DND-41 (cell line): ENCODE measurements around the gene MXD3.

ENCODE experiments used
- EZH2 ChIP-seq: IDR thresholded peaks from 3 replicates; pipeline ENCODE4 v1.6.1; 2012; ENCODE audit warnings: borderline replicate concordance, low read depth, mild to moderate bottlenecking, moderate library complexity, low read length, inconsistent platforms; ENCODE audit not compliant: severe bottlenecking
- TF ChIP-seq, protein P1 (sequence below): IDR thresholded peaks from 2 replicates; pipeline ENCODE4 v1.5.1; 2012; ENCODE audit warnings: borderline replicate concordance, low read length, moderate library complexity, mild to moderate bottlenecking; ENCODE audit not compliant: poor library complexity, severe bottlenecking; ENCODE audit errors: extremely low read depth

DNA sequence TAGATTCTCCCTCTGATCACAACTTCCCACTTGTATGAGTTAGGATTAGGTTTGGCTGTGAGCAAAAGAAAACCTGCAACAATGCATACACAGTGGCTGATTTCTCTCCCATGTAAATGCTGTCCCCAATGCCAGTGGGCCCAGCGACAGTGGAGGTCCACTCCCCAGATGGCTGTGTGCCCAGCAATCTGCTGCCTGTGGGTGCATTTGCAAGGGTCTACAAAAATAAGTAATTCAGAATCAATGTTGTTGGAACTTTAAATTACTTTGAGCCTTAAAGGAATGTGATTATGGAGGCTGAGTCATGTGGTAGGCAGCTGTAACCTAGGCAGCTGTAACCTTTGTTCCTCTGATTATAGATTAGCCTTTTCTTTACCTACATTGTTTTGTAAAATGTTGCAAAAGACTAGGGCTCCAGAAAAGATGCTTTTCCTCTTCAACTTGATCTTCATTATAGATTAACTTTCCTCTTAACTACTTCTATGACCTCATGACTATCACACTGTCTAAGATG is 14.2 kb upstream of the MXD3 start:
- TF ChIP-seq, protein P1, sequence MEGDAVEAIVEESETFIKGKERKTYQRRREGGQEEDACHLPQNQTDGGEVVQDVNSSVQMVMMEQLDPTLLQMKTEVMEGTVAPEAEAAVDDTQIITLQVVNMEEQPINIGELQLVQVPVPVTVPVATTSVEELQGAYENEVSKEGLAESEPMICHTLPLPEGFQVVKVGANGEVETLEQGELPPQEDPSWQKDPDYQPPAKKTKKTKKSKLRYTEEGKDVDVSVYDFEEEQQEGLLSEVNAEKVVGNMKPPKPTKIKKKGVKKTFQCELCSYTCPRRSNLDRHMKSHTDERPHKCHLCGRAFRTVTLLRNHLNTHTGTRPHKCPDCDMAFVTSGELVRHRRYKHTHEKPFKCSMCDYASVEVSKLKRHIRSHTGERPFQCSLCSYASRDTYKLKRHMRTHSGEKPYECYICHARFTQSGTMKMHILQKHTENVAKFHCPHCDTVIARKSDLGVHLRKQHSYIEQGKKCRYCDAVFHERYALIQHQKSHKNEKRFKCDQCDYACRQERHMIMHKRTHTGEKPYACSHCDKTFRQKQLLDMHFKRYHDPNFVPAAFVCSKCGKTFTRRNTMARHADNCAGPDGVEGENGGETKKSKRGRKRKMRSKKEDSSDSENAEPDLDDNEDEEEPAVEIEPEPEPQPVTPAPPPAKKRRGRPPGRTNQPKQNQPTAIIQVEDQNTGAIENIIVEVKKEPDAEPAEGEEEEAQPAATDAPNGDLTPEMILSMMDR, result no peak
- no peak for TF ChIP-seq EZH2
